PC-9 (cell line): ENCODE measurements around the gene MBD5. TPM values are rescaled to one million over a fixed set of nuclear protein-coding genes. Genes with fewer than 3 reads are reported as not detected.

Experiments
- BruUV-seq: library from RNA; stranded (reverse); fragments of 400-500 nt; replicated peaks from 2 replicates; lab custom pipeline; 2021; lab: Mats Ljungman, UMichigan
- CTCF ChIA-PET: fragments of 300-600 bp; sonication (Branson Sonifier 250); formaldehyde crosslinking; loops from one replicate; lab custom pipeline; 2022; ENCODE audit warnings: antibody characterized with exemption; lab: Charles Lee
- POLR2A ChIA-PET: fragments of 300-600 bp; sonication (Branson Sonifier 250); formaldehyde crosslinking; loops from one replicate; lab custom pipeline; 2022; ENCODE audit warnings: antibody characterized with exemption; ENCODE audit not compliant: unreplicated experiment; lab: Charles Lee
- DNase-seq, 2 experiments: peaks; one replicate each; pipeline versions ENCODE4 v3.0.0 to v3.0.0-alpha.2; 2015 to 2022; ENCODE audit warnings: mixed read lengths in 1 of 2
- H2AFZ ChIP-seq: fragments of 200-600 bp; sonication (generic); 2 replicates; pipeline ENCODE4 v1.8.1; 2017; ENCODE audit warnings: antibody characterized with exemption
- H3F3A ChIP-seq: fragments of 200-600 bp; sonication (generic); 2 replicates; pipeline ENCODE4 v1.8.1; 2017; ENCODE audit warnings: antibody characterized with exemption, mild to moderate bottlenecking, low read depth; ENCODE audit not compliant: insufficient read depth
- H3K27ac ChIP-seq: fragments of 200-600 bp; sonication (generic); 2 replicates; pipeline ENCODE4 v1.6.1; 2016; ENCODE audit warnings: mixed run types
- H3K27me3 ChIP-seq: fragments of 200-600 bp; sonication (generic); 2 replicates; pipeline ENCODE4 v1.6.1; 2016; ENCODE audit warnings: low read depth, mixed run types; ENCODE audit not compliant: insufficient read depth
- H3K36me3 ChIP-seq: fragments of 200-600 bp; sonication (generic); 2 replicates; pipeline ENCODE4 v1.6.1; 2016; ENCODE audit warnings: low read depth, mixed run types
- H3K4me1 ChIP-seq: fragments of 200-600 bp; sonication (generic); replicated peaks from 2 replicates; pipeline ENCODE4 v1.6.1; 2016; ENCODE audit warnings: mixed run types; ENCODE audit not compliant: insufficient read depth
- H3K4me2 ChIP-seq: fragments of 200-600 bp; sonication (generic); 2 replicates; pipeline ENCODE4 v1.6.1; 2017; ENCODE audit warnings: mixed run types
- H3K4me3 ChIP-seq: fragments of 200-600 bp; sonication (generic); 2 replicates; pipeline ENCODE4 v1.6.1; 2016; ENCODE audit warnings: mixed run types
- H3K79me2 ChIP-seq: fragments of 200-600 bp; sonication (generic); 2 replicates; pipeline ENCODE4 v1.6.1; 2017; ENCODE audit warnings: low read depth, mixed run types
- H3K9me2 ChIP-seq: fragments of 200-600 bp; sonication (generic); 2 replicates; pipeline ENCODE4 v1.8.1; 2017; ENCODE audit warnings: mild to moderate bottlenecking; ENCODE audit not compliant: insufficient read depth
- H3K9me3 ChIP-seq: fragments of 200-600 bp; sonication (generic); 2 replicates; pipeline ENCODE4 v1.8.1; 2016; ENCODE audit warnings: low read depth; ENCODE audit not compliant: insufficient read depth
- H4K20me1 ChIP-seq: fragments of 200-600 bp; sonication (generic); 2 replicates; pipeline ENCODE4 v1.8.1; 2017; ENCODE audit not compliant: insufficient read depth
- CTCF ChIP-seq: fragments of 200-600 bp; sonication (generic); conservative IDR thresholded peaks from 2 replicates; pipeline ENCODE4 v1.6.1; 2017; ENCODE audit warnings: mixed run types, antibody characterized with exemption, mild to moderate bottlenecking, moderate library complexity
- EZH2 ChIP-seq: fragments of 200-600 bp; sonication (generic); IDR thresholded peaks from 2 replicates; pipeline ENCODE4 v1.8.0; 2017; ENCODE audit warnings: antibody characterized with exemption, low read depth
- intact Hi-C: fragments of 100-400 bp; cut with micrococcal nuclease; formaldehyde crosslinking; loops from one replicate; pipeline ENCODE4 v1.10.0; 2022; ENCODE audit not compliant: unreplicated experiment
- total RNA-seq: library from RNA; stranded (reverse); gene quantifications from 2 replicates; pipeline ENCODE4 v1.2.3, GENCODE V29; 2021

The MBD5 gene
- total RNA-seq, 1 experiment from 2014 or later: 46.5 TPM

- Histone ChIP-seq H3K4me1 (no peaks in the 10 kb centered on the region), H3F3A (no peaks in the 10 kb centered on the region), H3K4me2 (no peak overlapping the region), H3K4me3 (no peak overlapping the region), H3K79me2 (no peaks in the 10 kb centered on the region), H3K9me3 (no peaks in the 10 kb centered on the region), H3K9me2 (no peaks in the 10 kb centered on the region), H3K27ac (no peak overlapping the region), H4K20me1 (no peaks in the 10 kb centered on the region), H2AFZ (no peak overlapping the region), H3K27me3 (no peaks in the 10 kb centered on the region), H3K36me3 (no peaks in the 10 kb centered on the region)
- ChIA-PET CTCF (no interaction called here), POLR2A (no interaction called here)
- DNase-seq: no peak
- TF ChIP-seq CTCF (no peak), EZH2 (no peak)
- no TSS peak for BruUV-seq
- intact Hi-C loops: no loop called here
Observed at GRCh38 chr2:148524519-148524919, 503.6 kb downstream of the MBD5 start.

DNA sequence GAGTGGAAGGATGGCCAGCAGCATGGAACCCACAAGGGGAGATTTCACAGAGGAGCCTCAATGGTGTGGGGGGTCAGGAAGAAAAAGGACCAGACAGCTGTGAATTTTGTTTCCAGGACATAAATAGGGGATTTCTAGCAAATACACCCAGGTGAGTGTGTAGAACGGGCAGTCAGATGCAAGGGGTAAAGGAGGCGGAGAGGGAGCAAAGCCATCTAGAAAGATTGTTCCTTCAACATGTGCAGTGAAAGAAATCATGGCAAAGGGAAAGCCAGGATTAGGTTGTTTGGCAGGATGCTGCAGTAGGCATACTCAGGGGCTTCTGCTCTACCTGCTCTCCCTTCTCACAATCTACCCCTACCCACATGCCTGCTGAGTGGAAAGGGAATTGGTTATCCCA lies 504.2 kb downstream of the MBD5 start:
- DNase-seq: no peak

DNA sequence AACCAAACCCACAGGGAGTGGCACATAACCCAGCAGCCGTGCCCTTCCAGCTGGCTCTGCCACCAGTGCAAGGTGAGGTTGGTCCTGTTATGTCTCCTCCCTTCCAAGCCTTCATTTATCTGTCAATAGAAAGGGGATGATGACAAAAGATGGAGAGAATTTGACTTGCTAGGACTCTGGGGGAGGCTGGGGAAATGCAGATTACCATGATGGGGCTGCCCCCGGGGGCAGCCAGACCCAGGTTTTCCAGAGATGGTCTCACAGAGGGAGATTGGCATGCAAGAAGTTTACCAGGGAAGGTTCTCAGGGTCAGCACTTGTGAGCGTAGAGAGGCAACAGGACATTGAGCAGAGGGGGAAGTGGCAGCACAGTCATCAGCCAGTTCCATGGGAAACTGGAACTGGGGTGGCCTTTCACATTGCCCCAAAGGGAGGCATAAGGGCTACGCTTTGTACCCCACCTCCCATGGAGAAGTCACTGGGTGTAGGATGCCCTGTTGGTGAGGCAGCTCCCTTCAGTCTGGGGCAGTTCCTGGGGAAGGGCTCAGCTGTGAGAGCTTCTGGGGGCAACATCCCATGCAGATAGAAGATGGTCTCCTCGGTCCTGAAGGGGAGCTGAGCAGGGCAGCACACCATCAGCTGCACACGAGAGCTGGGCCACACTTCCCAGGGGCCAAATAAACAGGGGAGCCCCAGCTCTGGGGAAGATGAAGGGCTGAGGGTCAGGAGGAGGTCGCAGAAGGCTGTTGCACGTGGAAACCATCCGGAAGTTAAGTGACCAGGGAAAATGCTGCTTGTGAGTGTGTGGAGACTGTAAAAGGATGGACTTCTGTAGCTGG lies 505.8 kb downstream of the MBD5 start:
- CTCF ChIA-PET: no interaction called here
- Histone ChIP-seq H3K4me1 (no peaks in the 10 kb centered on the region), H3K9me2 (no peaks in the 10 kb centered on the region), H3K9me3 (no peaks in the 10 kb centered on the region), H3K36me3 (no peaks in the 10 kb centered on the region), H3K27ac (no peak overlapping the region), H3K4me2 (no peak overlapping the region), H3K79me2 (no peaks in the 10 kb centered on the region), H3K27me3 (no peaks in the 10 kb centered on the region), H4K20me1 (no peaks in the 10 kb centered on the region), H3K4me3 (no peak overlapping the region), H2AFZ (no peak overlapping the region), H3F3A (no peaks in the 10 kb centered on the region)
- intact Hi-C loops: no loop called here
- TF ChIP-seq CTCF (no peak), EZH2 (no peak)
- DNase-seq: no peak
- no TSS peak for BruUV-seq
- POLR2A ChIA-PET: no interaction called here

More for the DNA sequence above, 504.2 kb downstream of the MBD5 start:
- no peak overlapping the region for H2AFZ ChIP-seq
- no peaks in the 10 kb centered on the region for H4K20me1 ChIP-seq
- no peak overlapping the region for H3K4me2 ChIP-seq
- H3K36me3 ChIP-seq: no peaks in the 10 kb centered on the region
- H3K4me1 ChIP-seq: no peaks in the 10 kb centered on the region
- ChIA-PET CTCF (no interaction called here), POLR2A (no interaction called here)
- H3K27ac ChIP-seq: no peak overlapping the region
- H3K9me2 ChIP-seq: no peaks in the 10 kb centered on the region
- H3K9me3 ChIP-seq: no peaks in the 10 kb centered on the region
- no TSS peak for BruUV-seq
- no peaks in the 10 kb centered on the region for H3K27me3 ChIP-seq
- no peak overlapping the region for H3K4me3 ChIP-seq
- no peak for TF ChIP-seq EZH2
- no peak for TF ChIP-seq CTCF
- intact Hi-C loops: no loop called here
- H3F3A ChIP-seq: no peaks in the 10 kb centered on the region
- no peaks in the 10 kb centered on the region for H3K79me2 ChIP-seq
